ENCODE measurements around the gene PHF13. TPM values are rescaled to one million over a fixed set of nuclear protein-coding genes. Genes with fewer than 3 reads are reported as not detected.

Gene PHF13
- polyA plus RNA-seq, 1 of the 3 experiments (the other 2 are of a cell fraction), result 8.5 TPM

GRCh38 chr1:6601049-6601922, 12.2 kb upstream of the PHF13 start (continued):
- TF ChIP-seq PBX3 (IDR thresholded peaks at IDR 0.05), result no peak
- no peak for TF ChIP-seq NRF1 (IDR thresholded peaks at IDR 0.05; ENCODE audit: low read depth, low read length)
- TF ChIP-seq NFIC (IDR thresholded peaks at IDR 0.05; ENCODE audit: borderline replicate concordance), result 0 out of 2 replicates have a peak, but pooled peaks have one; percentile 28
- peak; percentile 31; the same call in 1 of the 2 replicates for TF ChIP-seq TCF12 (IDR thresholded peaks at IDR 0.05)
- TF ChIP-seq MAX (IDR thresholded peaks at IDR 0.05; ENCODE audit: low read depth), result peak; percentile 90
- no peak for TF ChIP-seq POLR2AphosphoS5 (IDR thresholded peaks at IDR 0.05; ENCODE audit: low read depth, low read length)

- DNase-seq, result peak; percentile 67
- no peaks in the 10 kb centered on the region for H3K9me2 ChIP-seq
- peaks cover 46% of the 10 kb centered on the region for H3K79me2 ChIP-seq (ENCODE audit: insufficient read depth)
- no peaks in the 10 kb centered on the region for H3K27me3 ChIP-seq (ENCODE audit: insufficient read depth)
- H3K4me1 ChIP-seq (ENCODE audit: control insufficient read depth in 1 of 2, insufficient read depth in 2 of 2, low read depth in 1 of 2, low read length in 1 of 2), result peaks cover 10 to 26% of the 10 kb centered on the region in 2 experiments; a peak in 2 of 4 replicates
- 0% methylated on average over 1 of the region's 103 CpGs for WGBS (ENCODE audit: low lambda C conversion rate)
- 0 out of 2 replicates have a peak overlapping the region, but pooled peaks have one; percentile 41 for H2AFZ ChIP-seq (ENCODE audit: low read depth)
- H3K4me3 ChIP-seq (ENCODE audit: low read depth in 2 of 2, low read length in 1 of 2), result peak overlapping the region; percentile 73 to 76
- peaks cover 0 to 12% of the 10 kb centered on the region in 2 experiments for H3K36me3 ChIP-seq (replicated peaks in 1 of 2; ENCODE audit: control insufficient read depth in 1 of 2, insufficient read depth in 2 of 2, low read length in 1 of 2)
- CTCF ChIA-PET, result interaction anchor here (0.6 to 4.0 kb wide), 13 partner anchors 10 to 355 kb away, joined by 3 to 19 read pairs (median 3); partner anchors contain the start of genes NOL9, PHF13 and TAS1R1
- H3K27ac ChIP-seq (ENCODE audit: low read depth in 2 of 2, low read length in 1 of 2), result peak overlapping the region; percentile 54 to 70; a peak in 3 of 4 replicates
- TF ChIP-seq SIN3A (IDR thresholded peaks at IDR 0.05; ENCODE audit: borderline replicate concordance, low read depth, low read length) (no peak), FOSL2 (IDR thresholded peaks at IDR 0.05; ENCODE audit: borderline replicate concordance, low read depth) (no peak), TAF1 (IDR thresholded peaks at IDR 0.05; ENCODE audit: borderline replicate concordance, low read depth, low read length) (no peak), MXI1 (IDR thresholded peaks at IDR 0.05; ENCODE audit: low read depth, low read length) (peak; percentile 65), PBX3 (IDR thresholded peaks at IDR 0.05) (no peak), MAX (IDR thresholded peaks at IDR 0.05; ENCODE audit: low read depth) (no peak; the same call in 1 of the 2 replicates), GABPA (IDR thresholded peaks at IDR 0.05; ENCODE audit: low read depth) (no peak), FOXM1 (IDR thresholded peaks at IDR 0.05; ENCODE audit: low read depth) (no peak), CHD2 (IDR thresholded peaks at IDR 0.05; ENCODE audit: low read length, partially characterized antibody) (peak; percentile 23)
- peak overlapping the region; percentile 80 for H3K9ac ChIP-seq
- H4K20me1 ChIP-seq (ENCODE audit: insufficient read depth), result peaks cover 15% of the 10 kb centered on the region; the same call in 1 of the 2 replicates
- H3K9me3 ChIP-seq, result no peaks in the 10 kb centered on the region
- peak overlapping the region; percentile 97 for H3K4me2 ChIP-seq
- peaks cover 14% of the 10 kb centered on the region for H3F3A ChIP-seq (replicated peaks; ENCODE audit: insufficient read depth)
- POLR2A ChIA-PET, result interaction anchor here (0.6 to 1.5 kb wide), 4 partner anchors 22 to 547 kb away, joined by 3 to 6 read pairs (median 4); partner anchors contain the start of genes NOL9, TAS1R1 and ZBTB48
Observed at GRCh38 chr1:6601923-6602668, 11.4 kb upstream of the PHF13 start.

Data from SK-N-SH (cell line).